K562 (cell line): ENCODE measurements around the gene CDC25B. TPM values are rescaled to one million over a fixed set of nuclear protein-coding genes. Genes with fewer than 3 reads are reported as not detected.

Experiments used
- ATAC-seq: fragments of 200-7000 bp; cut with Tn5 transposase; 3 replicates; pipeline ENCODE4 v1.9.1; 2020; ENCODE audit warnings: moderate library complexity
- BruUV-seq: library from RNA; stranded (reverse); fragments of 400-500 nt; replicated peaks from 2 replicates; lab custom pipeline; 2021; lab: Mats Ljungman, UMichigan
- CTCF ChIA-PET: fragments of 300-600 bp; formaldehyde crosslinking; extraction: SDS; loops from one replicate; lab custom pipeline; 2021; ENCODE audit warnings: low intra/inter-chr PET ratio; lab: Yijun Ruan, JAX
- POLR2A ChIA-PET: fragments of 300-600, 350-650 bp; sonication (Branson Sonifier 250); formaldehyde crosslinking; extraction: SDS; loops from one replicate; lab custom pipeline; 2021; ENCODE audit warnings: antibody characterized with exemption, inconsistent platforms; lab: Yijun Ruan, JAX
- DNase-seq, 4 experiments: peaks; one replicate each; pipeline versions ENCODE4 v3.0.0 to v3.0.0-alpha.2; 2011 to 2018; ENCODE audit warnings: low spot score in 3 of 4, mixed read lengths in 3 of 4; ENCODE audit errors: extremely low read depth in 1 of 4
- FAIRE-seq: peaks from 2 replicates; lab custom pipeline; 2011; peaks lifted over from hg19 to GRCh38; lab: Jason Lieb, UNC
- H2AFZ ChIP-seq: 2 replicates; pipeline ENCODE4 v1.6.0; 2011; ENCODE audit warnings: low read depth, low read length, control low read depth, inconsistent platforms
- H3K27ac ChIP-seq: fragments of 200-600 bp; 3 replicates; pipeline ENCODE4 v1.8.0; 2011; ENCODE audit warnings: low read depth, mild to moderate bottlenecking, control low read depth, inconsistent platforms, low read length, moderate library complexity, mixed read lengths; ENCODE audit errors: extremely low read depth
- H3K27me3 ChIP-seq, 2 experiments: fragments of 300-600 bp in 1 of 2; 2 replicates in 1 of 2; 3 replicates in 1 of 2; pipeline versions ENCODE4 v1.6.0 to v1.8.0; 2011; ENCODE audit warnings: inconsistent platforms in 2 of 2, low read length in 2 of 2, mild to moderate bottlenecking in 1 of 2, mixed read lengths in 1 of 2, moderate library complexity in 1 of 2; ENCODE audit not compliant: control insufficient read depth in 2 of 2, insufficient read depth in 2 of 2
- H3K36me3 ChIP-seq: fragments of 300-600 bp; 3 replicates; pipeline ENCODE4 v1.8.0; 2011; ENCODE audit warnings: mild to moderate bottlenecking, low read length, inconsistent platforms; ENCODE audit not compliant: control insufficient read depth, insufficient read depth
- H3K4me1 ChIP-seq, 2 experiments: fragments of 200-600 bp in 1 of 2; replicated peaks in 1 of 2; 2 replicates in 1 of 2; 3 replicates in 1 of 2; pipeline versions ENCODE4 v1.5.1 to v1.8.0; 2011; ENCODE audit warnings: inconsistent platforms in 2 of 2, low read length in 2 of 2, mild to moderate bottlenecking in 1 of 2, mixed read lengths in 1 of 2, moderate library complexity in 1 of 2; ENCODE audit not compliant: control insufficient read depth in 2 of 2, insufficient read depth in 2 of 2
- H3K4me2 ChIP-seq: 2 replicates; pipeline ENCODE4 v1.6.1; 2011; ENCODE audit warnings: low read length, control low read depth, inconsistent platforms, mixed read lengths; ENCODE audit not compliant: insufficient read depth
- H3K4me3 ChIP-seq: fragments of 200-600 bp; sonication (generic), shearing (Covaris generic); 2 replicates; pipeline ENCODE4 v1.5.1; 2016; ENCODE audit warnings: control low read depth, inconsistent platforms
- H3K79me2 ChIP-seq: fragments of 200-600 bp; 3 replicates; pipeline ENCODE4 v1.8.0; 2011; ENCODE audit warnings: low read length, inconsistent platforms; ENCODE audit not compliant: control insufficient read depth, insufficient read depth
- H3K9ac ChIP-seq, 2 experiments: 2 replicates each; pipeline versions ENCODE4 v1.6.0 to v1.6.1; 2011; ENCODE audit warnings: low read depth in 2 of 2, low read length in 2 of 2, control low read depth in 1 of 2, inconsistent platforms in 1 of 2, mild to moderate bottlenecking in 1 of 2, mixed read lengths in 1 of 2; ENCODE audit not compliant: insufficient read depth in 1 of 2
- H3K9me1 ChIP-seq: one replicate; pipeline ENCODE4 v1.6.0; 2011; ENCODE audit warnings: inconsistent platforms, mild to moderate bottlenecking, low read length, moderate library complexity; ENCODE audit not compliant: control insufficient read depth, insufficient read depth
- H3K9me3 ChIP-seq: replicated peaks from 2 replicates; pipeline ENCODE4 v1.5.1; 2011; ENCODE audit warnings: low read depth, low read length, inconsistent platforms; ENCODE audit not compliant: control insufficient read depth, insufficient read depth
- H4K20me1 ChIP-seq: replicated peaks from 2 replicates; pipeline ENCODE4 v1.6.1; 2011; ENCODE audit warnings: low read length, inconsistent platforms, mixed read lengths; ENCODE audit not compliant: control insufficient read depth, insufficient read depth
- CBX3 ChIP-seq, 2 experiments: IDR thresholded peaks; 1 replicate in 1 of 2; 2 replicates in 1 of 2; pipeline ENCODE4 v1.6.1; 2012; ENCODE audit warnings: inconsistent platforms in 2 of 2, low read length in 2 of 2, borderline replicate concordance in 1 of 2, control low read depth in 1 of 2
- CC2D1A ChIP-seq: fragments of 450-650 bp; IDR thresholded peaks from 2 replicates; pipeline ENCODE4 v1.6.1; 2017; ENCODE audit warnings: mild to moderate bottlenecking
- HCFC1 ChIP-seq: IDR thresholded peaks from 2 replicates; pipeline ENCODE4 v1.6.1; 2012; ENCODE audit warnings: low read depth, low read length, improper control_type of control experiment
- MAFF ChIP-seq: IDR thresholded peaks from 2 replicates; pipeline ENCODE4 v1.6.1; 2012; ENCODE audit warnings: low read length, improper control_type of control experiment
- POLR2H ChIP-seq: IDR thresholded peaks from 2 replicates; pipeline ENCODE4 v1.6.1; 2016; ENCODE audit warnings: missing genetic modification characterization, low read depth, mild to moderate bottlenecking, control low read depth, missing compliant biosample characterization, moderate library complexity
- RFX1 ChIP-seq: fragments of 450-650 bp; IDR thresholded peaks from 2 replicates; pipeline ENCODE4 v1.6.1; 2016; ENCODE audit warnings: mild to moderate bottlenecking, moderate library complexity
- SMARCE1 ChIP-seq: fragments of 450-650 bp; IDR thresholded peaks from 2 replicates; pipeline ENCODE4 v1.7.1; 2016; ENCODE audit warnings: mild to moderate bottlenecking
- SPI1 ChIP-seq: IDR thresholded peaks from 2 replicates; pipeline ENCODE4 v1.6.1; 2011; ENCODE audit warnings: low read depth, low read length, control low read depth, borderline replicate concordance
- ZNF140 ChIP-seq: fragments of 250-450 bp; sonication (Bioruptor Pico); IDR thresholded peaks from 2 replicates; pipeline ENCODE4 v1.8.0; 2021; ENCODE audit warnings: moderate library complexity, mild to moderate bottlenecking, inconsistent platforms
- WGBS: fragments of 100-300 bp; shearing (Covaris generic); methylation state at CpG from one replicate; pipeline ENCODE4 v1.1.6; 2016; ENCODE audit warnings: low coverage, mixed read lengths; ENCODE audit not compliant: insufficient coverage; ENCODE audit errors: missing lambda C conversion rate; 5-methylcytosine and 5-hydroxymethylcytosine counted together
- in situ Hi-C: fragments of 300-500 bp; cut with MboI; formaldehyde crosslinking; loops from 4 replicates; pipeline ENCODE4 v1.15.0; 2018; ENCODE audit warnings: inconsistent platforms, mixed read lengths
- intact Hi-C: fragments of 100-400 bp; cut with micrococcal nuclease; formaldehyde crosslinking; loops from 2 replicates; pipeline ENCODE4 v1.14.2; 2022
- polyA plus RNA-seq, 8 experiments: library from polyadenylated mRNA; depleted of rRNA in 4 of 8; stranded (reverse) in 5 of 8; unstranded in 3 of 8; fragments of >200 nt; fragmentation: Nextera tagmentation in 2 of 8; fragmentation: Illumina TruSeq in 1 of 8; extraction: Ambion mirVana in 2 of 8; extraction: Trizol in 1 of 8; gene quantifications; 2 replicates each; pipeline versions ENCODE4 v1.2.1 to v1.2.3, GENCODE V29; 2011 to 2014; ENCODE audit warnings: inconsistent platforms in 1 of 8, missing spikeins in 1 of 8
- total RNA-seq, 7 experiments: library from RNA; depleted of rRNA in 6 of 7; stranded (reverse); fragments of >200 nt in 6 of 7; fragmentation: Illumina TruSeq in 2 of 7; extraction: Trizol in 2 of 7; gene quantifications; 2 replicates each; pipeline versions ENCODE4 v1.2.1 to v1.2.3, GENCODE V29; 2011 to 2021; ENCODE audit warnings: low replicate concordance in 1 of 7
- TF ChIP-seq, protein P1 (sequence below): fragments of 450-650 bp; IDR thresholded peaks from 2 replicates; pipeline ENCODE4 v1.6.1; 2017; ENCODE audit warnings: antibody characterized with exemption, mild to moderate bottlenecking

Gene CDC25B
- total and polyA plus RNA-seq, 9 of the 15 experiments (the other 6 are each of a cell fraction or from before 2014, with no cell fraction given) = 2.3 to 35.7 (median 9.5) TPM

DNA sequence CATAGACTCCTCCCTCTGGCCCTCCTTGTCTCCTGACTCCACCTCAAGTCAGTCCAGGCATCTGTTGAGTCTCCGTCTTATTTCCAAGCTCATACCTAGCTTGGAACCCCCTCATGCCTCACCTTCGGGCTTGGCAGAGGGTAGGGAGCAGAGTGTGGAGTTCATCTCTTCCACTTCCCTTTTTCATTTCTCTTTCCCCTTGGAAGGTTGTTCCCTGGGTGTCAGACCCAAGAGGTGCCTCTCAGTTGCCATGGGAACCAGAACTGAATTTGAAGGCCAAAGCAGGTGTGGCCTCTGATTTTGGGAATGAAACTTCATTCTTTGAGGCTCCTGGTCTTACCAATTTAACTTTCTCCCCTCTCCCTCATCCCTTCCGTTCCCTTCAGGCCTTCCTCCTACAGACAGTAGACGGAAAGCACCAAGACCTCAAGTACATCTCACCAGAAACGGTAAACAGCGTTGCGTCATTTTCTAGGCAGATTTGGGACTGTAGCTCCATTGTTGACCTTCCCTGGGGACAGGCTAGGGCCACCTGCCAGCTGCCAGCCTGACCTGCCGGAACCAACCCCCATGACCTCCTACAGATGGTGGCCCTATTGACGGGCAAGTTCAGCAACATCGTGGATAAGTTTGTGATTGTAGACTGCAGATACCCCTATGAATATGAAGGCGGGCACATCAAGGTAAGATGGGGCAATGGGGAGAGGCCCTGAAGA is 6.6 kb downstream of the CDC25B start:
- intact Hi-C loops = no loop called here
- Histone ChIP-seq H3K4me3 (no peak overlapping the region), H4K20me1 (no peaks in the 10 kb centered on the region), H3K79me2 (no peaks in the 10 kb centered on the region), H3K27ac (no peak overlapping the region), H3K4me2 (no peak overlapping the region), H3K9me1 (no peaks in the 10 kb centered on the region), H3K36me3 (peaks cover 70% of the 10 kb centered on the region; the same call in 2 of the 3 replicates), H3K9ac (no peak overlapping the region), H3K27me3 (no peaks in the 10 kb centered on the region), H3K9me3 (no peaks in the 10 kb centered on the region), H2AFZ (no peak overlapping the region), H3K4me1 (peaks cover 12 to 31% of the 10 kb centered on the region in 2 experiments; a peak in 4 of 5 replicates)
- DNase-seq (no peak), ATAC-seq (no peak), FAIRE-seq (no peak)
- no peak for TF ChIP-seq ZNF140 (CRISPR knock-in tag)
- no peak for TF ChIP-seq POLR2H
- TF ChIP-seq HCFC1 = no peak
- TF ChIP-seq CC2D1A = no peak
- no peak for TF ChIP-seq MAFF
- TF ChIP-seq RFX1 = peak; percentile 73
- no peak for TF ChIP-seq SMARCE1
- peak; percentile 57; the same call in 1 of the 2 replicates for TF ChIP-seq SPI1
- TF ChIP-seq, protein P1, sequence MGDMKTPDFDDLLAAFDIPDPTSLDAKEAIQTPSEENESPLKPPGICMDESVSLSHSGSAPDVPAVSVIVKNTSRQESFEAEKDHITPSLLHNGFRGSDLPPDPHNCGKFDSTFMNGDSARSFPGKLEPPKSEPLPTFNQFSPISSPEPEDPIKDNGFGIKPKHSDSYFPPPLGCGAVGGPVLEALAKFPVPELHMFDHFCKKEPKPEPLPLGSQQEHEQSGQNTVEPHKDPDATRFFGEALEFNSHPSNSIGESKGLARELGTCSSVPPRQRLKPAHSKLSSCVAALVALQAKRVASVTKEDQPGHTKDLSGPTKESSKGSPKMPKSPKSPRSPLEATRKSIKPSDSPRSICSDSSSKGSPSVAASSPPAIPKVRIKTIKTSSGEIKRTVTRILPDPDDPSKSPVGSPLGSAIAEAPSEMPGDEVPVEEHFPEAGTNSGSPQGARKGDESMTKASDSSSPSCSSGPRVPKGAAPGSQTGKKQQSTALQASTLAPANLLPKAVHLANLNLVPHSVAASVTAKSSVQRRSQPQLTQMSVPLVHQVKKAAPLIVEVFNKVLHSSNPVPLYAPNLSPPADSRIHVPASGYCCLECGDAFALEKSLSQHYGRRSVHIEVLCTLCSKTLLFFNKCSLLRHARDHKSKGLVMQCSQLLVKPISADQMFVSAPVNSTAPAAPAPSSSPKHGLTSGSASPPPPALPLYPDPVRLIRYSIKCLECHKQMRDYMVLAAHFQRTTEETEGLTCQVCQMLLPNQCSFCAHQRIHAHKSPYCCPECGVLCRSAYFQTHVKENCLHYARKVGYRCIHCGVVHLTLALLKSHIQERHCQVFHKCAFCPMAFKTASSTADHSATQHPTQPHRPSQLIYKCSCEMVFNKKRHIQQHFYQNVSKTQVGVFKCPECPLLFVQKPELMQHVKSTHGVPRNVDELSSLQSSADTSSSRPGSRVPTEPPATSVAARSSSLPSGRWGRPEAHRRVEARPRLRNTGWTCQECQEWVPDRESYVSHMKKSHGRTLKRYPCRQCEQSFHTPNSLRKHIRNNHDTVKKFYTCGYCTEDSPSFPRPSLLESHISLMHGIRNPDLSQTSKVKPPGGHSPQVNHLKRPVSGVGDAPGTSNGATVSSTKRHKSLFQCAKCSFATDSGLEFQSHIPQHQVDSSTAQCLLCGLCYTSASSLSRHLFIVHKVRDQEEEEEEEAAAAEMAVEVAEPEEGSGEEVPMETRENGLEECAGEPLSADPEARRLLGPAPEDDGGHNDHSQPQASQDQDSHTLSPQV = no peak
- TF ChIP-seq CBX3 (IDR thresholded peaks at IDR 0.05; ENCODE audit: borderline replicate concordance in 1 of 2, low read length in 2 of 2) = no peak
- no TSS peak for BruUV-seq
- WGBS = 90% methylated on average over 7 of the region's 11 CpGs
- POLR2A ChIA-PET = no interaction called here
- CTCF ChIA-PET = no interaction called here
- in situ Hi-C loops = no loop called here
